HS-5 (cell line): ENCODE results near the gene PRSS53.

Source experiments
- DNase-seq: peaks from one replicate; pipeline ENCODE4 v3.0.0-alpha.2; 2012; ENCODE audit warnings: low read depth

Gene PRSS53

GRCh38 chr16:31093132-31093703, 4.5 kb upstream of the PRSS53 start:
- no peak for DNase-seq

DNA sequence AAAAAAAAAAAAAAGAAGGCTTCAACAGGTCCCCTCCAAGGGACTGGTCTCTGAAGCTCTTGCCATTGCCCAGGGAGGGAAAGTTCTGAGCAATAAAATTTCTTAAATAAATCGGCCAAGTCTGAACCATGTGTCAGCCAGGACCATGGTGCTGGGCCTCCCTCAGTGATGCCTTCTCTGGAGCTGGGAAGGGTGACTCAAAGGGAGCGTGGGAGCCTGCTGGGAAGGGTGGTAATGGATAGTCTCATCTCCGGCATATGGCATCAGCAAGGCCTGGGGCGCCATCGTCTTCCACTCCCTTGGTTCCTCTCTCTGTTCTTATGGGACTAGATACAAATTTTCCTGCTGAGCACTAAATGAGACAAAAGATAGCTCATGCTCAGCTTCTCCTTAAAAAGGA, 3.6 kb upstream of the PRSS53 start:
- DNase-seq = no peak

- no peak for DNase-seq
These were observed 1.8 kb upstream of the PRSS53 start for GRCh38 chr16:31090540-31090939.

- DNase-seq = no peak
These were observed 456 bp upstream of the PRSS53 start for GRCh38 chr16:31089199-31089598.

DNA sequence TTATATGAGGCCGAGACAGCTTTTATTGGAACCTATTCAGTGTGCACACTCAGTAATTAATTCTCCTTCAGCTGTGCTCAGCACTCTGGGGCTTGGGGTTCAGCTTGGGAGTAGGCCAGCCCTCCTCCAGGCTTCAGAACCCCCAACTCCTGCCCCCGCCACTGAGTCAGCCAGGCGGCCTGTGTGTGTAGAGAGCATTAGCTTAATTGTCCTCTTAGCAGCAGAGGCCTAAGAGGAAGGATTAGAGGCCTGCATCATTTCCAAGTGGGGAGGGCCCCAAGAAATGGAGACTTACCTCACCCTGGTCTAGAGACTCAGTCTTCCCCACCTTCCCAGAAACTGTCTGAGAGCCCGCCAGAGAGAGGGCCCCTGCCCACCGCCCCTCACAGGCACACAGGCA, 772 bp downstream of the PRSS53 start:
- DNase-seq = no peak

DNA sequence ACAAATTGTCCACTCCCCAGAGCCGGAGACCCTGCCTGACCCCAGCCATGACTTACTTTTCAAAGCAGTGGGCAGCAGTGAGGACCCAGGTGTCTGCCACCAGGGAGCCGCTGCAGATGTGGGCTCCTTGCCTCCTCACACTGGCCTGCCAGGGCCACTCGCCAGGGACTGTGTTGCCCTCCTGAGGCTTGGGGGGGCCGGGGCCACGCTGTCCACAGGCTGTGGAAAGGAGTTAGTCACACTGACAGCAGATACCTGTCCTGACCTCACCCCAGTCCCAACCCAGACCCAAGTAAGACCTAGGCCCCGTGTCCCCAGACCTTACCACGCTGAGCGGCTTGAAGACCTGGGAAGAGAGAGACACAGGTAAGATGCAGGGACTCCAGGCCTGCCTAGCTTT, 1.3 kb downstream of the PRSS53 start:
- no peak for DNase-seq

DNA sequence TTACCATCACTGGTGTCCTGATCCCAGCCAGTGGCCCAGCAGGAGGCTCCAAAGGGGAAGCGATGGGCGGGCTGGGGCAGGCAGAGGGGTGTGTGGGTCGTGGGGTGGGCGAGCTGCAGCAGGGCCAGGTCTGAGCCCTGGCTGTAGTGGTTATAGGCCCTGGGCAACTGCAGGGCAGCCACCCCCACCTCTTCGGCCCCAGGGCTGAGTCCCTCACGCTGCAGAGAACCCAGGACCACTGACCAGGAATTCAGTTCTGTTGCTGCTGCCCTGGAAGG, 2.2 kb downstream of the PRSS53 start:
- no peak for DNase-seq

- no peak for DNase-seq
These were observed 2.7 kb downstream of the PRSS53 start for GRCh38 chr16:31085873-31086628.

GRCh38 chr16:31085411-31085810, 3.3 kb downstream of the PRSS53 start:
- DNase-seq = no peak

DNA sequence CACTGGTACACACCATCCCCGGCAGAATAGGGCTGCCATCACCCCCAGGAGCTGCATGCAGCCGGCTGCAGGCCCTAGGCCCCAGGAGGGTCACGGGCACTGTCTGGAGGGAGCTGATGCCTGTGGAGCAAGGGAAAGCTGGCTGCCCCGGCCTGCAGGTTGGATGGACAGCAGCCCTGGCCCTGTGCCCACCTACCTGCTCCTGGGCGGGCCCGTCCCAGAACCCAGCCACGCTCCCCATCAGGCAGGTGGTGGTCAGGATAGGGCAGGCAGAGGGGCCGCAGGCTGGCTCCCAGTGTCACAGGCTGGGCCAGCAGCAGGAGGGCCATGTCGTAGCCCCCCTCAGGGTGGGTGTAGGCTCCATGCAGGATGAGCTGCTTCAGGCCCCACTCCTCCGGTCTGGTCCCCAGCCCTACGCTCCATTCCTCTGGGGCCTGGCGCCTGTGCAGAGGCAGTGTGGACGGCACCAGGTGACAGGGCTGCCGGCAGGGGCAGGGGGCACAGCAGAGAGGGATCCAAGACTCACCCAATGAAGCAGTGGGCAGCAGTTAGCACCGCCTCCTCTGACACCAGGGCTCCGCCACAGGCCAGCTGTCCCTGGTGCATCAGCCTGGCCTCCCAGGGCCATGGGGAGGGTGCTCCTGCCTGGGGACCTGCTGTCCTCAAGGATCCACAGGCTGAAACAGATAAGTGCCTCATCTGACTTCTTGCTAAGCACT, 4.0 kb downstream of the PRSS53 start:
- DNase-seq = no peak

DNA sequence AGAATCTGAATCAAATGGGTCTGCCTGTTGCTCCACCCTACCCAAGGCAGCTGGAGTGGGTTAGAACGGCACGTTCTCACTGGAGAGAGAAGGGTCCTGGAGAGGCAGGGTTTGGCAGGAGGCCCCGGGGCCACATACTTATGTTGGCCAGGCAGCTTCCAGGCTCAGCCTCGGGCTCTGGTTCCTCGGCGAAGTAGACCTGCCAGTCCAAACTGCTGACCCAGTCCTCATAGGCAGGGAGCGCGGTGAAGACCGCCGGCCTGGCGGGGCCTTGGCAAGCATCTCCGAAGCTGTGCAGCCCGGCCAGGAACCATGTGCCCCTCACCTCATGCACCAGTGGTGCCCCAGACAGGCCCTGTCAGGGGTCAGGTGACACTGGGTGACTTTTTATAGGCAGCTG, 4.8 kb downstream of the PRSS53 start:
- DNase-seq = no peak

GRCh38 chr16:31083556-31083955, 5.2 kb downstream of the PRSS53 start:
- no peak for DNase-seq

- DNase-seq = no peak
These were observed 5.7 kb downstream of the PRSS53 start for GRCh38 chr16:31083081-31083480.

GRCh38 chr16:31082368-31083045, 6.2 kb downstream of the PRSS53 start:
- DNase-seq = no peak

- no peak for DNase-seq
These were observed 7.1 kb downstream of the PRSS53 start for GRCh38 chr16:31081428-31082351.

DNA sequence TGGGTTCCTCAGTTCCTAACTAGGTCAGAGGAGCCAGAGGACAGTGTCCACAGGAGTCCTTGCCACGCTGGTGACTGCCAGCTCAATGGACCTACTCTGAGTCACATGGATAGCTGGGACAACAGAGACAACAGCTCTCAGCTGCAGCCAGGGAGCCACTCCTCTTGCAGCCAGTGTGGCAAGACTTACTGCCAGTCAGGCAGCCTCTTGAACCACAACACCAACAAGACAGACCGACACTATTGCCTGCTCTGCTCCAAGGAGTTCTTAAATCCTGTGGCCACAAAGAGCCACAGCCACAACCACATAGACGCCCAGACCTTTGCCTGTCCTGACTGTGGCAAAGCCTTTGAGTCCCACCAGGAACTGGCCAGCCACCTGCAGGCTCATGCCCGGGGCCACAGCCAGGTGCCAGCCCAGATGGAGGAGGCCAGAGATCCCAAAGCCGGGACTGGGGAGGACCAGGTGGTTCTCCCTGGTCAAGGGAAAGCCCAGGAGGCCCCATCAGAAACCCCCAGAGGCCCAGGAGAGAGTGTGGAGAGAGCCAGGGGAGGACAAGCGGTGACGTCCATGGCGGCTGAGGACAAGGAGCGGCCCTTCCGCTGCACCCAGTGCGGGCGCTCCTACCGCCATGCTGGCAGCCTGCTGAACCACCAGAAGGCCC, 7.9 kb downstream of the PRSS53 start:
- no peak for DNase-seq

GRCh38 chr16:31080035-31080629, 8.6 kb downstream of the PRSS53 start:
- DNase-seq = no peak

DNA sequence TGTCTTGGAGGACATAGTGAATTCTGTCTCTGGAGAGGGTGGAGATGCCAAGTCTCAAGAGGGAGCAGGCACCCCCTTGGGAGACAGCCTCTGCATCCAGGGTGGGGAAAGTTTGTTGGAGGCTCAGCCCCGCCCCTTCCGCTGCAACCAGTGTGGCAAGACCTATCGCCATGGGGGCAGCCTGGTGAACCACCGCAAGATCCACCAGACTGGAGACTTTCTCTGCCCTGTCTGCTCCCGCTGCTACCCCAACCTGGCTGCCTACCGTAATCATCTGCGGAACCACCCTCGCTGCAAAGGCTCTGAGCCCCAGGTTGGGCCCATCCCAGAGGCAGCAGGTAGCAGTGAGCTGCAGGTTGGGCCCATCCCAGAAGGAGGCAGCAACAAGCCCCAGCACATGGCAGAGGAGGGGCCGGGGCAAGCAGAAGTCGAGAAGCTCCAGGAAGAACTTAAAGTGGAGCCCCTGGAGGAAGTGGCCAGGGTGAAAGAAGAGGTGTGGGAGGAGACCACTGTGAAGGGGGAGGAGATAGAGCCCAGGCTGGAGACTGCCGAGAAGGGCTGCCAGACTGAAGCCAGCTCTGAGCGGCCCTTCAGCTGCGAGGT, 9.3 kb downstream of the PRSS53 start:
- DNase-seq = no peak

DNA sequence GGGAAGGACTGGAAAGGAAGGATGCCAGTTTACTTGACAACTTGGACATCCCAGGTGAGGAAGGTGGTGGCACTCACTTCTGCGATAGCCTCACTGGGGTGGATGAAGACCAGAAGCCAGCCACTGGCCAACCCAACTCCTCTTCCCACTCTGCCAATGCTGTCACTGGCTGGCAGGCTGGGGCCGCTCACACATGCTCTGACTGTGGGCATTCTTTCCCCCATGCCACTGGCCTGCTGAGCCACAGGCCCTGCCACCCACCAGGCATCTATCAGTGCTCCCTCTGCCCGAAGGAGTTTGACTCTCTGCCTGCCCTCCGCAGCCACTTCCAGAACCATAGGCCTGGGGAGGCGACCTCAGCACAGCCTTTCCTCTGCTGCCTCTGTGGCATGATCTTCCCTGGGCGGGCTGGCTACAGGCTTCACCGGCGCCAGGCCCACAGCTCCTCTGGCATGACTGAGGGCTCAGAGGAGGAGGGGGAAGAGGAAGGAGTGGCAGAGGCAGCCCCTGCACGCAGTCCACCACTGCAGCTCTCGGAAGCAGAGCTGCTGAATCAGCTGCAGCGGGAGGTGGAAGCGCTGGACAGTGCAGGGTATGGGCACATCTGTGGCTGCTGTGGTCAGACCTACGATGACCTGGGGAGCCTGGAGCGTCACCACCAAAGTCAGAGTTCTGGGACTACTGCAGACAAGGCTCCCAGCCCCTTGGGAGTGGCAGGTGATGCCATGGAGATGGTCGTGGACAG, 10.0 kb downstream of the PRSS53 start:
- no peak for DNase-seq
